SU-DHL-6 (cell line): ENCODE results near the gene ALG5.

Experiments used
- H2AFZ ChIP-seq: fragments of 200-600 bp; sonication (generic); 2 replicates; pipeline ENCODE4 v1.6.1; 2014; ENCODE audit warnings: low read depth, mild to moderate bottlenecking, moderate library complexity, mixed read lengths, antibody characterized with exemption, low read length; ENCODE audit not compliant: severe bottlenecking
- H3F3A ChIP-seq: fragments of 200-600 bp; shearing (Covaris generic); 2 replicates; pipeline ENCODE4 v1.6.0; 2016; ENCODE audit warnings: antibody characterized with exemption, mild to moderate bottlenecking; ENCODE audit not compliant: insufficient read depth
- H3K27ac ChIP-seq: fragments of 200-600 bp; sonication (generic); 2 replicates; pipeline ENCODE4 v1.5.1; 2016; ENCODE audit warnings: low read depth, mild to moderate bottlenecking, low read length, moderate library complexity, mixed read lengths
- H3K27me3 ChIP-seq: fragments of 200-600 bp; sonication (generic), shearing (Covaris generic); 2 replicates; pipeline ENCODE4 v1.6.0; 2014; ENCODE audit warnings: mild to moderate bottlenecking, low read length
- H3K36me3 ChIP-seq: fragments of 200-600 bp; sonication (generic); 2 replicates; pipeline ENCODE4 v1.6.1; 2014; ENCODE audit warnings: mild to moderate bottlenecking, low read length, mixed read lengths
- H3K4me2 ChIP-seq: fragments of 300-600, 200-600 bp; shearing (Covaris generic), sonication (generic); 2 replicates; pipeline ENCODE4 v1.6.0; 2014; ENCODE audit warnings: low read length, low read depth, mild to moderate bottlenecking; ENCODE audit not compliant: poor library complexity, severe bottlenecking
- H3K4me3 ChIP-seq: fragments of 200-600 bp; sonication (generic); 2 replicates; pipeline ENCODE4 v1.5.1; 2014; ENCODE audit warnings: antibody characterized with exemption, low read length, mild to moderate bottlenecking, mixed read lengths; ENCODE audit not compliant: insufficient read depth, poor library complexity, severe bottlenecking
- H3K79me2 ChIP-seq: fragments of 200-600 bp; sonication (generic); 2 replicates; pipeline ENCODE4 v1.6.1; 2014; ENCODE audit warnings: mild to moderate bottlenecking, low read length, moderate library complexity; ENCODE audit not compliant: insufficient read depth
- H3K9ac ChIP-seq: fragments of 200-600 bp; sonication (generic); 2 replicates; pipeline ENCODE4 v1.7.0; 2014; ENCODE audit warnings: mild to moderate bottlenecking, low read length
- H3K9me2 ChIP-seq: fragments of 200-600 bp; sonication (generic); replicated peaks from 2 replicates; pipeline ENCODE4 v1.6.1; 2014; ENCODE audit warnings: low read length; ENCODE audit not compliant: insufficient read depth
- H3K9me3 ChIP-seq: fragments of 200-600 bp; sonication (generic); 2 replicates; pipeline ENCODE4 v1.6.1; 2014; ENCODE audit warnings: low read length, mixed read lengths; ENCODE audit not compliant: insufficient read depth
- H4K20me1 ChIP-seq: fragments of 200-600 bp; sonication (generic); 2 replicates; pipeline ENCODE4 v1.6.1; 2014; ENCODE audit warnings: low read depth, mild to moderate bottlenecking, antibody characterized with exemption, low read length, moderate library complexity, mixed read lengths
- EZH2phosphoT487 ChIP-seq: fragments of 200-600 bp; sonication (generic), shearing (Covaris generic); conservative IDR thresholded peaks from 2 replicates; pipeline ENCODE4 v1.6.1; 2018; ENCODE audit warnings: mild to moderate bottlenecking, antibody characterized with exemption, low read length, moderate library complexity, mixed read lengths
- TF ChIP-seq, protein P1 (sequence below): fragments of 200-600 bp; sonication (generic); IDR thresholded peaks from one replicate; pipeline ENCODE4 v1.5.1; 2017; ENCODE audit warnings: antibody characterized with exemption, mild to moderate bottlenecking, low read length, moderate library complexity; ENCODE audit not compliant: insufficient read depth, poor library complexity, severe bottlenecking

The ALG5 gene

DNA sequence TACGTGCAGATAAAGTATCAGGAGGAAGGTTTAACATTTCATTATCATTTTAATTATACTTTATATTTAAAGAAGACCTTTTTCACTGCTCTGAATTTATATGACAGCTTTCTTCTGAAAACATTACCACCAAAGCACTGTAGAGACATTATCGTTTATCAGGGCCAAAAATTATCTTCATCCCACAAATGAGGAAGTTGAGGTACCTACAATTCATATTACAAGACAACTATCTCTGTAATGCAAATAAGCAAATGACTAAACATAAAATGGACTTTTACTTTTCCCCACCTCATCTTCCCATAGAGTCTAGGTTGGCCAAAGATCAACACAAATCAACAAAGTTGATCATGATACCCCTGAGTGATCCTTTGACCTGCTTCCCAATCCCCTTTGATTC lies 48.2 kb downstream of the ALG5 start:
- no peaks in the 10 kb centered on the region for H4K20me1 ChIP-seq
- no peak overlapping the region for H3K4me2 ChIP-seq
- H3K79me2 ChIP-seq = no peaks in the 10 kb centered on the region
- H3K4me3 ChIP-seq = no peak overlapping the region
- H3K27ac ChIP-seq = no peak overlapping the region
- H3K9me3 ChIP-seq = no peaks in the 10 kb centered on the region
- H3K9ac ChIP-seq = no peak overlapping the region
- H3F3A ChIP-seq = no peaks in the 10 kb centered on the region
- peaks cover 36% of the 10 kb centered on the region for H3K36me3 ChIP-seq
- H2AFZ ChIP-seq = no peak overlapping the region
- H3K9me2 ChIP-seq = no peaks in the 10 kb centered on the region
- TF ChIP-seq, protein P1, sequence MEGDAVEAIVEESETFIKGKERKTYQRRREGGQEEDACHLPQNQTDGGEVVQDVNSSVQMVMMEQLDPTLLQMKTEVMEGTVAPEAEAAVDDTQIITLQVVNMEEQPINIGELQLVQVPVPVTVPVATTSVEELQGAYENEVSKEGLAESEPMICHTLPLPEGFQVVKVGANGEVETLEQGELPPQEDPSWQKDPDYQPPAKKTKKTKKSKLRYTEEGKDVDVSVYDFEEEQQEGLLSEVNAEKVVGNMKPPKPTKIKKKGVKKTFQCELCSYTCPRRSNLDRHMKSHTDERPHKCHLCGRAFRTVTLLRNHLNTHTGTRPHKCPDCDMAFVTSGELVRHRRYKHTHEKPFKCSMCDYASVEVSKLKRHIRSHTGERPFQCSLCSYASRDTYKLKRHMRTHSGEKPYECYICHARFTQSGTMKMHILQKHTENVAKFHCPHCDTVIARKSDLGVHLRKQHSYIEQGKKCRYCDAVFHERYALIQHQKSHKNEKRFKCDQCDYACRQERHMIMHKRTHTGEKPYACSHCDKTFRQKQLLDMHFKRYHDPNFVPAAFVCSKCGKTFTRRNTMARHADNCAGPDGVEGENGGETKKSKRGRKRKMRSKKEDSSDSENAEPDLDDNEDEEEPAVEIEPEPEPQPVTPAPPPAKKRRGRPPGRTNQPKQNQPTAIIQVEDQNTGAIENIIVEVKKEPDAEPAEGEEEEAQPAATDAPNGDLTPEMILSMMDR = no peak
- no peak for TF ChIP-seq EZH2phosphoT487
- H3K27me3 ChIP-seq = no peaks in the 10 kb centered on the region

DNA sequence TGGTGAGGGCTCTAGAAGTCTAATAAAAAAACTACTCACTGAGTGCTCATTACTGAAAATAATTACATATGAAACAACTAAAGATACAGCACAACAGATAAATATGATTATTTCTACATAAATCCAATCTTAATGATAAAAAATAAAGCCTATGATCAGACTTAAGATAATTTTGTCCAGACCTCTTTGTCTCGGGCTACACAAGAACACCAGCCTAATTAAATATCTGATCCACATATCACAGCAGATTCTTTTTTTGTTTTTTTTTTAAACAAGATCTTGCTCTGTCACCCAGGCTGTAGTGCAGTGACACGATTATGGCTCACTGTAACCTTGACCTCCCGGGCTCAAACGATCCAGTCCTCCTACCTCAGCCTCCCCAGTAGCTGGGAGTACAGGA lies 48.8 kb downstream of the ALG5 start:
- no peaks in the 10 kb centered on the region for H3K79me2 ChIP-seq
- no peaks in the 10 kb centered on the region for H3F3A ChIP-seq
- H3K9me3 ChIP-seq = no peaks in the 10 kb centered on the region
- no peak overlapping the region for H3K4me2 ChIP-seq
- H2AFZ ChIP-seq = no peak overlapping the region
- no peak for TF ChIP-seq EZH2phosphoT487
- TF ChIP-seq, protein P1 = no peak
- H3K9me2 ChIP-seq = no peaks in the 10 kb centered on the region
- H3K27me3 ChIP-seq = no peaks in the 10 kb centered on the region
- H3K27ac ChIP-seq = no peak overlapping the region
- H4K20me1 ChIP-seq = no peaks in the 10 kb centered on the region
- no peak overlapping the region for H3K4me3 ChIP-seq
- no peak overlapping the region for H3K9ac ChIP-seq
- peaks cover 34% of the 10 kb centered on the region for H3K36me3 ChIP-seq

DNA sequence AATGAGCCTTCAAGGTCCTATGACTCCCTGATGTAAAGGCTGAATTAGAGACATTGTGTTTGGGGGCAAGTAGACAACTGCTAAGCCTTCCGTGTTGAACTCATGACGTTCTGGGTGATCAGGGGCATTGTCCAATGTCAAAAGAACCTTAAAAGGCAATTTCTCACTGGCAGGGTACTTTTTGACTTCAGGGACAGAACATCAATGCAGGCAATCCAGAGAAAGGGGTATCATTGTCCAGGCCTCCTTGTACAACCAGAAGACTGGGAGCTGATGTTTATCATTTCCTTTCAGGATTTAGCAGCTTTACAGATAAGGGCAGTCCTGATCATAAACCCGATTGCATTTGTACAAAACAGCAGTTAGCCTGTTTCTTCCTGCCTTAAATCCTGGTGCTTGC lies 54.1 kb downstream of the ALG5 start:
- Histone ChIP-seq H3K4me2 (no peak overlapping the region), H3K79me2 (no peaks in the 10 kb centered on the region), H2AFZ (no peak overlapping the region), H3K36me3 (peaks cover 4% of the 10 kb centered on the region; the same call in 1 of the 2 replicates), H3K9me2 (no peaks in the 10 kb centered on the region), H4K20me1 (no peaks in the 10 kb centered on the region), H3K27me3 (no peaks in the 10 kb centered on the region), H3K4me3 (no peak overlapping the region), H3K9ac (no peak overlapping the region), H3K9me3 (no peaks in the 10 kb centered on the region), H3F3A (no peaks in the 10 kb centered on the region), H3K27ac (no peak overlapping the region)
- TF ChIP-seq EZH2phosphoT487 = no peak
- TF ChIP-seq, protein P1 = no peak
